ENCODE data around the gene GBX2. TPM values are rescaled to one million over a fixed set of nuclear protein-coding genes. Genes with fewer than 3 reads are reported as not detected.

GBX2 gene
- polyA plus RNA-seq, 1 experiment, result 0.11 TPM

DNA sequence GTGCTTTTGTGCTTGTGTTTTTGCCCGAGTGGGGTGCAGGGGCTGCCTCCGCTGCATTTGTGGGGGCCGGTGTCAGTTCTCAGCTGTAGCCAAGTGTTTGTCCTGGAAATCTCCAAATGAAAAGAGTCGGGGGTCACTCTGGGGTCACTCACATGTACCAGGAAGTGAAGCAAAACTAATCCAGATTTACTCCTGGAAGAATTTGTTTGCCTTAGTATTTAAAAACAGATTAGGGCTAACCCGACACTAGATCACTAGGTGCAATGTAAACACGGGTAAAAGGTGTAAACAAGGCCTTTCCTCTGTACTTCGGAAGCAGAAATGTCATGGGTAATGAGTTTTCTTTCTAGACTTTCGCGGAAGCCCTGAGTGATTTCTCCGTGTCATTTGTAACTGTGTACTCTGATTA is 50.3 kb downstream of the GBX2 start:
- CTCF ChIA-PET, result no interaction called here
- H3K36me3 ChIP-seq (ENCODE audit: control insufficient read depth, insufficient read depth, low read length), result no peaks in the 10 kb centered on the region
- H3K27me3 ChIP-seq (ENCODE audit: control insufficient read depth, insufficient read depth, low read length), result no peaks in the 10 kb centered on the region
- POLR2A ChIA-PET, result no interaction called here
- no peak overlapping the region for H3K4me3 ChIP-seq (ENCODE audit: low read depth, low read length)
- TF ChIP-seq CTCF (IDR thresholded peaks at IDR 0.05; ENCODE audit: insufficient read depth, low read depth, low read length), result no peak
- no peak for DNase-seq (ENCODE audit: low read depth)

GRCh38 chr2:236117401-236117800 is 50.8 kb downstream of the GBX2 start:
- Histone ChIP-seq H3K27me3 (ENCODE audit: control insufficient read depth, insufficient read depth, low read length) (no peaks in the 10 kb centered on the region), H3K4me3 (ENCODE audit: low read depth, low read length) (no peak overlapping the region), H3K36me3 (ENCODE audit: control insufficient read depth, insufficient read depth, low read length) (no peaks in the 10 kb centered on the region)
- DNase-seq (ENCODE audit: low read depth), result no peak
- TF ChIP-seq CTCF (IDR thresholded peaks at IDR 0.05; ENCODE audit: insufficient read depth, low read depth, low read length), result no peak
- ChIA-PET POLR2A (no interaction called here), CTCF (no interaction called here)

Small RNA genes within 50 kb of the gene (small RNA-seq; reads per million reads assigned to genes)
- not detected for gene RF00019 (ENCODE audit: insufficient read length, low read depth, low replicate concordance)
- not detected for gene RNU1-31P (ENCODE audit: insufficient read length, low read depth, low replicate concordance)

Other genes starting within 250 kb of the GBX2 start
- not detected in 2 replicates for gene ASB18, start 96.0 kb upstream of the GBX2 start, polyA plus RNA-seq (2011; rRNA removed)

Data from BJ (cell line).